ENCODE results near the gene BMPR1A.

The BMPR1A gene

DNA sequence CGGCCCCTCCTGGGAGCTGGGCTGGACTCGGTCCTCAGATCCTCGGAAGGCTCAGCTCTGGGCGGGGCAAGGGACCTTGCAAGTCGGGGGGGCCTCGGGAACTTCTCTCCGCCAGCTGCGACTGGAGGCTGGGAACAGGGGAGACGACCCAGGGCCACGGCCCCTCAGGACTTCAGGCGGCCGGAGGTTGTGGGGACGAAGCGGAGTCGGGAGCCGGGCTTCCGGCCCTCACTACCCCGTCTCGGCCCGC is 214.5 kb downstream of the BMPR1A start:
- TF ChIP-seq GABPA (IDR thresholded peaks at IDR 0.05; ENCODE audit: low read depth): 0 out of 2 replicates have a peak, but pooled peaks have one; percentile 10
- TF ChIP-seq SPI1 (IDR thresholded peaks at IDR 0.05; ENCODE audit: borderline replicate concordance, low read depth): no peak
- Histone ChIP-seq H3K27ac (replicated peaks) (no peak overlapping the region), H3K27me3 (ENCODE audit: insufficient read depth, poor library complexity, severe bottlenecking) (peaks cover 34% of the 10 kb centered on the region), H3K4me3 (replicated peaks; ENCODE audit: insufficient read depth, low read length) (peak overlapping the region; percentile 51)
- no peak for DNase-seq (ENCODE audit: low read depth in 1 of 2, low spot score in 1 of 2)

DNA sequence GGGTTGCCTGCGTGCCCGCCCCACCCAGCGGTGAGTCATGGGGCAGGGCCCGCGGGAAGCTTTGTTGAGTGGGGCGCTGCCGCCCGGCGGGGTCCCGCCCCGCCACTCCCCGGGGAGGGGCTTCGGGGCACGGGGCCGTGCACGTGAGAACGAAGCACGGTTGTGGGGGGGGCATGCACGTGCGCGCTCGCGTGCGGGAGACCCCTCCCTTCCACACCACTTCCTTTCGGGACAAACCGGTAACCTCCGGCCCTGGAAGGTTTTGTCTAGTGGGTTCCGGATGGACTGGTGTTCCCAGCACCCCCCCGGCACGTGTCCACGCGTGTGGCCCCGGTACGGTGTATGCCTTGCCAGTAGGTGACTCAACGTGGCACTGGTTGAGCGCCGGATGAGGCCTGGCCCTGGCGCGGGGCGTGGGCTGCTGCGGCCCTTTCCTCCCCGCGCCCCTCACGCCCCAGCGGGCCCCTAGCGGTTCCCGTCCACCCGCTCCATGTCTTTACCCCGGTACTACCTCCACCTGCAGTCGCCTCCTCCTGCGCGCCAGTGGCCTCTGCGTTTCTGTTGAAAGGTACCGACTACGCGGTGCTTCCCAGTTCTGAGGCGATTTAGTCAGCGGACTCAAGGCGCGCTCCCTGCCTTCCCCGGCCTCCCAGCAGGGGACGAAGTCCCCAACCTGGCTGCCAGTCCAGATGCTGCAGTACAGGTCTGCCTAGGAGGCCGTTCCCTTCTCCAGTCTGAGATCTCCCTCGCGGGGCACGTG is 215.0 kb downstream of the BMPR1A start:
- peak; percentile 48 to 77 for DNase-seq (ENCODE audit: low read depth in 1 of 2, low spot score in 1 of 2)

DNA sequence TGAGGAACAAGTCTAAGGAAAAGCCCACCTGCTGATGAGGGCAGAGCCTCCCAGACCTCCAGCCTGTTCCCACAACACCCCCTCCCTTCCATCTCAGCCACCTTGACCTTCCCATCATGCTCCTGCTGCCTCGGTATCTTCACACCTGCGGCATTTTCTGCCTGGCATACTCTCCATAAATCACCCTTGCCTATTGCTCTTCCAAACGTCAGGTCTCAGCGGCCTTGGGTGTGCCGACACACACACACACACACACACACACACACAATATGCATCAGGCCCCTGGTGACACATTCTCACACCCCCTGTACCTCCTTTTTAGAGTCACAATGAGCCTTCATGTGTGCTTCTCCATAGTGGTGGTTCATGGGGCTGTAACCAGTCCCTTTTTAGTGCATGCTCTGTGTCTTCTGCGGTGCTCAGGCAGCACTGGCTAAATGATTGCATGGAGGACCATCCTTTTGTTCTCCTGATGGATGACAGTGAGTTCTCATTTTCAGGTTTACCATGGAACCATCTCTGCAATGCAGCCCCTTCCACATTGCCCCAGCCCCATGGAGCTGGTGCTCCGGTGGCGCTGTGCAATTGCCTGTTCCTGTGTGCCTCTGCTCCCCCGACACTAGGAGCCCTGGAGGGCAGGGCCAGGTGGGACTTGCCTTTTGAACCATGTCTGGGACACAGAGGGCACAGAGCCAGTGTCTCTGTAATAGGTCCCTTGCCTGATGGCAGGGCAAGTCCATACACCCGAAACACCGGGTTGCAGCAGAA is 216.4 kb downstream of the BMPR1A start:
- TF ChIP-seq, protein P1, sequence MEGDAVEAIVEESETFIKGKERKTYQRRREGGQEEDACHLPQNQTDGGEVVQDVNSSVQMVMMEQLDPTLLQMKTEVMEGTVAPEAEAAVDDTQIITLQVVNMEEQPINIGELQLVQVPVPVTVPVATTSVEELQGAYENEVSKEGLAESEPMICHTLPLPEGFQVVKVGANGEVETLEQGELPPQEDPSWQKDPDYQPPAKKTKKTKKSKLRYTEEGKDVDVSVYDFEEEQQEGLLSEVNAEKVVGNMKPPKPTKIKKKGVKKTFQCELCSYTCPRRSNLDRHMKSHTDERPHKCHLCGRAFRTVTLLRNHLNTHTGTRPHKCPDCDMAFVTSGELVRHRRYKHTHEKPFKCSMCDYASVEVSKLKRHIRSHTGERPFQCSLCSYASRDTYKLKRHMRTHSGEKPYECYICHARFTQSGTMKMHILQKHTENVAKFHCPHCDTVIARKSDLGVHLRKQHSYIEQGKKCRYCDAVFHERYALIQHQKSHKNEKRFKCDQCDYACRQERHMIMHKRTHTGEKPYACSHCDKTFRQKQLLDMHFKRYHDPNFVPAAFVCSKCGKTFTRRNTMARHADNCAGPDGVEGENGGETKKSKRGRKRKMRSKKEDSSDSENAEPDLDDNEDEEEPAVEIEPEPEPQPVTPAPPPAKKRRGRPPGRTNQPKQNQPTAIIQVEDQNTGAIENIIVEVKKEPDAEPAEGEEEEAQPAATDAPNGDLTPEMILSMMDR (IDR thresholded peaks at IDR 0.05; ENCODE audit: insufficient read depth, low read length): no peak
- TF ChIP-seq GABPA (IDR thresholded peaks at IDR 0.05; ENCODE audit: low read depth): no peak
- TF ChIP-seq, protein P2, sequence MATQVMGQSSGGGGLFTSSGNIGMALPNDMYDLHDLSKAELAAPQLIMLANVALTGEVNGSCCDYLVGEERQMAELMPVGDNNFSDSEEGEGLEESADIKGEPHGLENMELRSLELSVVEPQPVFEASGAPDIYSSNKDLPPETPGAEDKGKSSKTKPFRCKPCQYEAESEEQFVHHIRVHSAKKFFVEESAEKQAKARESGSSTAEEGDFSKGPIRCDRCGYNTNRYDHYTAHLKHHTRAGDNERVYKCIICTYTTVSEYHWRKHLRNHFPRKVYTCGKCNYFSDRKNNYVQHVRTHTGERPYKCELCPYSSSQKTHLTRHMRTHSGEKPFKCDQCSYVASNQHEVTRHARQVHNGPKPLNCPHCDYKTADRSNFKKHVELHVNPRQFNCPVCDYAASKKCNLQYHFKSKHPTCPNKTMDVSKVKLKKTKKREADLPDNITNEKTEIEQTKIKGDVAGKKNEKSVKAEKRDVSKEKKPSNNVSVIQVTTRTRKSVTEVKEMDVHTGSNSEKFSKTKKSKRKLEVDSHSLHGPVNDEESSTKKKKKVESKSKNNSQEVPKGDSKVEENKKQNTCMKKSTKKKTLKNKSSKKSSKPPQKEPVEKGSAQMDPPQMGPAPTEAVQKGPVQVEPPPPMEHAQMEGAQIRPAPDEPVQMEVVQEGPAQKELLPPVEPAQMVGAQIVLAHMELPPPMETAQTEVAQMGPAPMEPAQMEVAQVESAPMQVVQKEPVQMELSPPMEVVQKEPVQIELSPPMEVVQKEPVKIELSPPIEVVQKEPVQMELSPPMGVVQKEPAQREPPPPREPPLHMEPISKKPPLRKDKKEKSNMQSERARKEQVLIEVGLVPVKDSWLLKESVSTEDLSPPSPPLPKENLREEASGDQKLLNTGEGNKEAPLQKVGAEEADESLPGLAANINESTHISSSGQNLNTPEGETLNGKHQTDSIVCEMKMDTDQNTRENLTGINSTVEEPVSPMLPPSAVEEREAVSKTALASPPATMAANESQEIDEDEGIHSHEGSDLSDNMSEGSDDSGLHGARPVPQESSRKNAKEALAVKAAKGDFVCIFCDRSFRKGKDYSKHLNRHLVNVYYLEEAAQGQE (IDR thresholded peaks at IDR 0.05; ENCODE audit: insufficient replicate concordance, low read depth): no peak
- TF ChIP-seq POLR2AphosphoS5 (IDR thresholded peaks at IDR 0.05; ENCODE audit: low read depth): no peak
- no peak for TF ChIP-seq SPI1 (IDR thresholded peaks at IDR 0.05; ENCODE audit: borderline replicate concordance, low read depth)
- Histone ChIP-seq H3K27me3 (ENCODE audit: insufficient read depth, poor library complexity, severe bottlenecking) (peaks cover 33% of the 10 kb centered on the region), H3K4me3 (replicated peaks; ENCODE audit: insufficient read depth, low read length) (no peak overlapping the region), H3K27ac (replicated peaks) (no peak overlapping the region)
- no peak for DNase-seq (ENCODE audit: low read depth in 1 of 2, low spot score in 1 of 2)

More for the DNA sequence above, 215.0 kb downstream of the BMPR1A start:
- Histone ChIP-seq H3K4me3 (replicated peaks; ENCODE audit: insufficient read depth, low read length) (peak overlapping the region; percentile 51), H3K27me3 (ENCODE audit: insufficient read depth, poor library complexity, severe bottlenecking) (peaks cover 34% of the 10 kb centered on the region), H3K27ac (replicated peaks) (no peak overlapping the region)
- no peak for TF ChIP-seq GABPA (IDR thresholded peaks at IDR 0.05; ENCODE audit: low read depth)
- TF ChIP-seq, protein P2 (IDR thresholded peaks at IDR 0.05; ENCODE audit: insufficient replicate concordance, low read depth): no peak
- TF ChIP-seq SPI1 (IDR thresholded peaks at IDR 0.05; ENCODE audit: borderline replicate concordance, low read depth): no peak
- TF ChIP-seq, protein P1 (IDR thresholded peaks at IDR 0.05; ENCODE audit: insufficient read depth, low read length): no peak
- TF ChIP-seq POLR2AphosphoS5 (IDR thresholded peaks at IDR 0.05; ENCODE audit: low read depth): no peak

DNA sequence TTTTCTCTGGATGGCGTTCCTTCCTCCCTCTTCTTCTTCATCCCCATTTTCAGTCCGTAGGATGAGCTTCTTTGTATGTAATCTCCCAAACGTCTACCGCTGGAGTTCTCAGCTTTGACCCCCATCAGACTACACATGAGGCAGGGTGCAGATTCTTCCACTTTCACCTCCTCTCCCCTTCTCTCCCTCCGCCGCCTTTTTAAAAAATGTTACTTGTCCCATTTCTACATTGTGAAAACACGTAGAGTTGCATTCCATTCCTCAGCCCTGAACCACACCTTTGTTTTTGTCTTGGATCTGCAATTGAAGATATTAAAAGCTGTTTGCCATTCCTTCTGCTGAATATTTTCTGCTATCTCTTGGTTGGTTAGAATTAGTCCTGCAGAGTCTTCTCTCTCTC is 218.1 kb downstream of the BMPR1A start:
- DNase-seq (ENCODE audit: low read depth in 1 of 2, low spot score in 1 of 2): no peak
- no peak overlapping the region for H3K4me3 ChIP-seq (replicated peaks; ENCODE audit: insufficient read depth, low read length)
- peaks cover 18% of the 10 kb centered on the region for H3K27me3 ChIP-seq (ENCODE audit: insufficient read depth, poor library complexity, severe bottlenecking)
- TF ChIP-seq GABPA (IDR thresholded peaks at IDR 0.05; ENCODE audit: low read depth) (no peak), POLR2AphosphoS5 (IDR thresholded peaks at IDR 0.05; ENCODE audit: low read depth) (no peak), SPI1 (IDR thresholded peaks at IDR 0.05; ENCODE audit: borderline replicate concordance, low read depth) (no peak)
- TF ChIP-seq, protein P1 (IDR thresholded peaks at IDR 0.05; ENCODE audit: insufficient read depth, low read length): no peak
- TF ChIP-seq, protein P2 (IDR thresholded peaks at IDR 0.05; ENCODE audit: insufficient replicate concordance, low read depth): no peak
- no peak overlapping the region for H3K27ac ChIP-seq (replicated peaks)
